Muscle layer of colon (tissue), 2 donors: Measurements from ENCODE around the gene ODF2L.

Experiments
- H3K27ac ChIP-seq: one replicate; pipeline ENCODE4 v1.7.0; 2013; ENCODE audit warnings: low read depth, mild to moderate bottlenecking, low read length, moderate library complexity
- H3K27me3 ChIP-seq, 2 donors: one replicate each; pipeline ENCODE4 v1.7.0; 2013; ENCODE audit warnings: low read length in 2 of 2, mild to moderate bottlenecking in 2 of 2; ENCODE audit not compliant: insufficient read depth in 2 of 2, control insufficient read depth in 1 of 2
- H3K36me3 ChIP-seq: one replicate; pipeline ENCODE4 v1.7.0; 2013; ENCODE audit warnings: mild to moderate bottlenecking, low read length; ENCODE audit not compliant: insufficient read depth
- H3K4me1 ChIP-seq: one replicate; pipeline ENCODE4 v1.7.0; 2013; ENCODE audit warnings: mild to moderate bottlenecking, low read length; ENCODE audit not compliant: insufficient read depth
- H3K4me3 ChIP-seq, 2 donors: one replicate each; pipeline ENCODE4 v1.7.0; 2013; ENCODE audit warnings: low read length in 2 of 2, low read depth in 1 of 2, mild to moderate bottlenecking in 1 of 2, moderate library complexity in 1 of 2
- H3K9ac ChIP-seq: one replicate; pipeline ENCODE4 v1.7.0; 2013; ENCODE audit warnings: low read length
- H3K9me3 ChIP-seq: one replicate; pipeline ENCODE4 v1.7.0; 2013; ENCODE audit warnings: mild to moderate bottlenecking, low read length
- donor health status: abdominal sarcoma.
- donor health status: Adenocarcinoma of cecum.

Gene ODF2L

GRCh38 chr1:86421601-86422280, 25.6 kb upstream of the ODF2L start:
- H3K27me3 ChIP-seq = no peaks in the 10 kb centered on the region
- no peak overlapping the region for H3K9ac ChIP-seq
- H3K27ac ChIP-seq = no peak overlapping the region
- H3K36me3 ChIP-seq = no peaks in the 10 kb centered on the region
- H3K4me3 ChIP-seq = no peak overlapping the region
- H3K4me1 ChIP-seq = no peaks in the 10 kb centered on the region
- H3K9me3 ChIP-seq = no peaks in the 10 kb centered on the region

GRCh38 chr1:86419277-86419903, 23.3 kb upstream of the ODF2L start:
- Histone ChIP-seq H3K4me3 (no peak overlapping the region), H3K9me3 (no peaks in the 10 kb centered on the region), H3K36me3 (no peaks in the 10 kb centered on the region), H3K9ac (no peak overlapping the region), H3K4me1 (no peaks in the 10 kb centered on the region), H3K27me3 (no peaks in the 10 kb centered on the region), H3K27ac (no peak overlapping the region)

GRCh38 chr1:86416343-86416742, 20.2 kb upstream of the ODF2L start:
- no peaks in the 10 kb centered on the region for H3K36me3 ChIP-seq

GRCh38 chr1:86410879-86411278, 14.8 kb upstream of the ODF2L start:
- Histone ChIP-seq H3K36me3 (no peaks in the 10 kb centered on the region), H3K9me3 (no peaks in the 10 kb centered on the region), H3K4me3 (no peak overlapping the region), H3K27me3 (no peaks in the 10 kb centered on the region), H3K27ac (no peak overlapping the region), H3K4me1 (no peaks in the 10 kb centered on the region), H3K9ac (no peak overlapping the region)

More at GRCh38 chr1:86416343-86416742, 20.2 kb upstream of the ODF2L start:
- no peak overlapping the region for H3K27ac ChIP-seq
- H3K4me3 ChIP-seq = no peak overlapping the region
- H3K9ac ChIP-seq = no peak overlapping the region
- H3K4me1 ChIP-seq = no peaks in the 10 kb centered on the region
- H3K9me3 ChIP-seq = no peaks in the 10 kb centered on the region
- no peaks in the 10 kb centered on the region for H3K27me3 ChIP-seq

DNA sequence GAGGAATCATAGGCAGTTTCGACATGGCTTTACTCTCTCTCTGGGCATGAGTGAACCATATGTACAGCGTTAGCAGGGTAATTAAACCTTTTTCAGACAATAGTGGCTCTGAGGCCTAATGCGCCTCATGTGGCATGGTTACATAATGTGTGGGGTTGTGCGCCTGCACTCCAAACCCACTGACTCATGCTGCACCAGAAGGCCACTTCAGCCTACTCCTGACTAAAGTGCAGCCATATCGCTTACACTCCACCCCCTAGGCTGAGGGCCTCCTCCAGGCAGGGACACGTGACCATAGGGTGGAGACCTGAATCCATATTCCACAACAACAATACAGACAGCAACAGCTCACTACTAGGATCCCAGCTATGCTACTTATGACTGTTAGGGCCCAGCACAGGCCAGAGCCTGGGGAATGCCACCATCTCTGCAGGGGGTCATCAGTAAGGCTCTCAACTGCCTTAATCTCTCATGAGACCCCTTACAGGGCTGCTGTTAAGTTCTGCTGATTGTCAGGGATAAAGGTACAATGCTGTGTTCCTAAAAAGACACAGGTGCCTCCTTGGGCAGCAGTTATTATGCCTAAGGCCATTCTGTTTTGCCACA, 13.4 kb upstream of the ODF2L start:
- Histone ChIP-seq H3K27me3 (no peaks in the 10 kb centered on the region), H3K4me1 (no peaks in the 10 kb centered on the region), H3K9ac (no peak overlapping the region), H3K9me3 (no peaks in the 10 kb centered on the region), H3K27ac (no peak overlapping the region), H3K4me3 (no peak overlapping the region), H3K36me3 (no peaks in the 10 kb centered on the region)

GRCh38 chr1:86396498-86396890, 371 bp upstream of the ODF2L start:
- H3K4me3 ChIP-seq = peak overlapping the region; percentile 75 to 88
- peaks cover 5% of the 10 kb centered on the region for H3K4me1 ChIP-seq
- H3K9me3 ChIP-seq = no peaks in the 10 kb centered on the region
- no peaks in the 10 kb centered on the region for H3K36me3 ChIP-seq
- H3K27ac ChIP-seq = peak overlapping the region; percentile 28
- H3K9ac ChIP-seq = peak overlapping the region; percentile 65
- no peaks in the 10 kb centered on the region for H3K27me3 ChIP-seq

DNA sequence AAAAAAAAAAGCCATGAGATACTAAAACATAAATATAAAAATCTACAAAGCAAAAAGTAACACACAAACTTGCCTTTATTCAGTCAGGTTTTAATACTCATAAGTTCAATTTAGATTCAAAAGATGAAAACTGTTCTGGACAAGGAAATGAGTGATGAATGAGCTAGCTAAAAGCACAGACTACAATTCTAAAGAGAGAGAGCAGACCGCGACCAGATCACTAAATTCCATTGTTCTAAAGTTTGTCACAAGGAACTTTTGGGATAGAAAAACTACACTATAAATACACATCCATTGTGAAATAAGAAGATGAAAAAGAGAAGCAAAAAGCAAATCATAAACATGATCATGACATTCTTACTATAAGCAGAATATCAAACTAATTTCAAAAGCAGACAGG, 1.7 kb downstream of the ODF2L start:
- Histone ChIP-seq H3K9me3 (no peaks in the 10 kb centered on the region), H3K27ac (no peak overlapping the region), H3K27me3 (no peaks in the 10 kb centered on the region), H3K36me3 (no peaks in the 10 kb centered on the region), H3K4me3 (no peak overlapping the region), H3K4me1 (peaks cover 5% of the 10 kb centered on the region), H3K9ac (no peak overlapping the region)

- no peak overlapping the region for H3K9ac ChIP-seq
- H3K27ac ChIP-seq = no peak overlapping the region
- H3K9me3 ChIP-seq = no peaks in the 10 kb centered on the region
- H3K4me3 ChIP-seq = no peak overlapping the region
- no peaks in the 10 kb centered on the region for H3K4me1 ChIP-seq
- no peaks in the 10 kb centered on the region for H3K36me3 ChIP-seq
- H3K27me3 ChIP-seq = no peaks in the 10 kb centered on the region
These were observed 6.8 kb downstream of the ODF2L start for GRCh38 chr1:86389307-86389706.

DNA sequence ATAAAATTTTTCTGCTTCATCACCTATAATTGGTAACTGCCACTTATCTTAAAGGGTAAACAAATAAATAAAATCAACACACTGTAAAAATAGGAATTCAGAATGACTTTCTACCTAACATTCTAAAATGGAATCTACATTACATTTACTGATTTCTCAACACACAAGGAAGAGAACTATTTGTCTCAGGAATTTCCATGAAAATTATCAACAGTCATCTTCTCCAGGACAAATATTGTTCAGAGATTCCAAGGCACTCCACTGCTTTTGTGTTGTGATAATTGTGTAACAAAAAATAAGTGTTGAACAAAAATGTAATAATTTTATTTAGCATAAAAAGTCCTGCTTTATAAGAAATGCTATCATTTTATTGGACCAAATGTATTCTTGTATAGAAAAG, 7.3 kb downstream of the ODF2L start:
- H3K27me3 ChIP-seq = no peaks in the 10 kb centered on the region
- H3K9ac ChIP-seq = no peak overlapping the region
- no peak overlapping the region for H3K4me3 ChIP-seq
- H3K36me3 ChIP-seq = no peaks in the 10 kb centered on the region
- no peaks in the 10 kb centered on the region for H3K4me1 ChIP-seq
- no peak overlapping the region for H3K27ac ChIP-seq
- no peaks in the 10 kb centered on the region for H3K9me3 ChIP-seq

DNA sequence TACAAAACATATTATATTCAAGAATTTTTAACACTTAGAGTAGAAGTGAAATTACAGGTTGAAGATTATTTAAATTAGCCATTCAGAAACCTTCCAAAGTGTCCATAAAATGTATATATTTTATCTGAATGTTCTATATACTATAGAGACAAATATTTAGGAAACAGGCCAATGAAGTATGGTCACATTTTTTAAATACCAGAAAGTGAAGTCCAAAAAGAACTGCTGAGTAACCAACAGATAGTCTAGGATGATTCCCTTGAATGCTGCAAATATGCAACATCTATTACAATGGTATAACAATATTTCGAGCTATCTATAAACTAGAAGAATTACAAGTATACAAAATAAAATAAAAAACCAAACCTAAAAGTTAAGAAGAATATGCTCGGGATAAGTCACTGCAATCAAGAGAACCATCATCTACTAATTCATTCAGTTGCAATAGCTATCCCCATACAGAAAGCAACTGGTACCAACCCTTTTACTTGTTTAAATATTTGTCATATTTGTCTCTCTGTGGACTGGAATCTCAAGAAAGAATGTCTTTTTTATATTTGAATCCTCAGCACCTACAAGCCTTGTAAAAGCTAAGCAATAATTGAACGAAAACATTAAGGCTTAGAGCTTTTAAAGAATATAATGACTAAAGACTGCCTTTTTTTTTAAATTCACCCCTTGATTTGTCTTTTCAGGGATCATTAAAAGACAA, 8.1 kb downstream of the ODF2L start:
- Histone ChIP-seq H3K9me3 (no peaks in the 10 kb centered on the region), H3K4me1 (no peaks in the 10 kb centered on the region), H3K27me3 (no peaks in the 10 kb centered on the region), H3K9ac (no peak overlapping the region), H3K36me3 (no peaks in the 10 kb centered on the region), H3K4me3 (no peak overlapping the region), H3K27ac (no peak overlapping the region)

- Histone ChIP-seq H3K9ac (no peak overlapping the region), H3K4me1 (no peaks in the 10 kb centered on the region), H3K4me3 (no peak overlapping the region), H3K36me3 (no peaks in the 10 kb centered on the region), H3K27me3 (no peaks in the 10 kb centered on the region), H3K9me3 (no peaks in the 10 kb centered on the region), H3K27ac (no peak overlapping the region)
These were observed 13.2 kb downstream of the ODF2L start for GRCh38 chr1:86382878-86383277.
